Osteocyte (in vitro differentiated cells): Measurements from ENCODE around the gene SLC25A41. TPM values are rescaled to one million over a fixed set of nuclear protein-coding genes. Genes with fewer than 3 reads are reported as not detected.

Experiments
- DNase-seq: peaks from one replicate; pipeline ENCODE4 v3.0.0; 2021; ENCODE audit warnings: mixed read lengths; ENCODE audit not compliant: unreplicated experiment; ENCODE audit errors: extremely low spot score
- H3K27ac Mint-ChIP-seq: one replicate; pipeline ENCODE4 v1.8.0; 2021; ENCODE audit warnings: mild to moderate bottlenecking, mixed read lengths; ENCODE audit not compliant: unreplicated experiment
- H3K27me3 Mint-ChIP-seq: one replicate; pipeline ENCODE4 v1.8.0; 2021; ENCODE audit warnings: mixed read lengths; ENCODE audit not compliant: unreplicated experiment
- H3K36me3 Mint-ChIP-seq: one replicate; pipeline ENCODE4 v1.8.0; 2021; ENCODE audit warnings: mixed read lengths; ENCODE audit not compliant: unreplicated experiment
- H3K4me1 Mint-ChIP-seq: one replicate; pipeline ENCODE4 v1.8.0; 2021; ENCODE audit warnings: mixed read lengths; ENCODE audit not compliant: unreplicated experiment
- H3K4me3 Mint-ChIP-seq: one replicate; pipeline ENCODE4 v1.8.0; 2021; ENCODE audit warnings: mild to moderate bottlenecking, moderate library complexity, mixed read lengths; ENCODE audit not compliant: unreplicated experiment
- H3K9me3 Mint-ChIP-seq: one replicate; pipeline ENCODE4 v1.8.0; 2021; ENCODE audit warnings: mixed read lengths; ENCODE audit not compliant: unreplicated experiment
- CTCF ChIP-seq: fragments of 200-600 bp; sonication (generic); IDR thresholded peaks from 2 replicates; pipeline ENCODE4 v1.5.0; 2021; ENCODE audit warnings: antibody characterized with exemption, mild to moderate bottlenecking, moderate library complexity
- total RNA-seq: library from RNA; stranded (reverse); gene quantifications from 2 replicates; pipeline ENCODE4 v1.2.1, GENCODE V29; 2021

SLC25A41 gene
- total RNA-seq, 1 donor from 2014 or later, result 0.27 TPM

- Mint-ChIP-seq H3K27me3 (no peaks in the 10 kb centered on the region), H3K4me1 (peaks cover 22% of the 10 kb centered on the region), H3K27ac (peak overlapping the region; percentile 98), H3K36me3 (peaks cover 8% of the 10 kb centered on the region), H3K4me3 (peak overlapping the region; percentile 95), H3K9me3 (no peaks in the 10 kb centered on the region)
- TF ChIP-seq CTCF, result no peak
- DNase-seq, result no peak
Observed at GRCh38 chr19:6393983-6394412, 39.6 kb downstream of the SLC25A41 start.

DNA sequence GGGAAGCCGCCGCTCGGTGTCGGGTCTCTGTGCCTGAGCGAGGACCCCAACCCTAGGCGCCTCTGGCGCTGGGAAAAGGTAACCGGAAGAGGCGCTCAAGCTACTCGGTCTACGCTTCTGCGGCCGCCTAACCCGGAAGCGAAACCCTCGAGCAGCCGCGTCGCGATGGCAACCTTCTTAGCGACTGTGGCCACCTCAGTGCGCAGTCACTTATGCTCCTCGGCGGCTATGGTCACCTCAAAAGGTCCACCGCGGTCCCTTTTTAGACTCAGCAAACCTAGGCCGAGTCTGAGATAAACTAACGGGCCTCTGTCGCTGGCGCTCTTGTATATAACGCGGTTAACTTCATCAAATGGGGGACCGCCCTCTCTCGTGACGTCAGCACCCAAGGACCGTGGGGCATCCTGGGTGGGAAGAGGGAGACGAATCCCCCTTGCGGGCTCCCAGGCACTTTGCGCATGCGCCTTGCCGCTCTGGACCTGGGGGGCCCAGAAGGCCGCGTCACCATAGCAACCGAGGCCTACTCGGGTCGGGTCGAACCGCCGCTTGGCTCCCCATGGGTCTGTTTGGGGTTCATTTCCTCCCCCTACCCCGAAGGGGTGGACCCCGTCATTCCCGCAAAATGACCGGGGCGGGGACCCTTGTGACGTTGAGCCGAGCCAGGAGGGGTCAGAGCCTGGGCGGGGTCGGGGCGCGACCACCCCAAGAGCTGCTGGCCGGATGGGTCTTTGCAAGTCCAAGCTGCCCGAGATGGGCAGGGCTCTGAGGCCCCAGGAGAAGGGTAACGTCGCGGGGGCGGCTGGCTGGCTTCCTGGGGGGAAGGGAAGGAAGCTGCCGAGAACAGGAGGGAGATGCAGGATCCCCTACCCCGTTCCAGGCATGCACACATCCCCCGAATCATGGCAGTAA is 40.2 kb downstream of the SLC25A41 start, which contains the start of gene GTF2F1:
Gene GTF2F1 (minus strand): TSS at position 91 of the 909 bp plus-strand sequence. CDS start 169 bp downstream, outside the sequence.
- Mint-ChIP-seq H3K27me3 (no peaks in the 10 kb centered on the region), H3K36me3 (peaks cover 9% of the 10 kb centered on the region)

DNA sequence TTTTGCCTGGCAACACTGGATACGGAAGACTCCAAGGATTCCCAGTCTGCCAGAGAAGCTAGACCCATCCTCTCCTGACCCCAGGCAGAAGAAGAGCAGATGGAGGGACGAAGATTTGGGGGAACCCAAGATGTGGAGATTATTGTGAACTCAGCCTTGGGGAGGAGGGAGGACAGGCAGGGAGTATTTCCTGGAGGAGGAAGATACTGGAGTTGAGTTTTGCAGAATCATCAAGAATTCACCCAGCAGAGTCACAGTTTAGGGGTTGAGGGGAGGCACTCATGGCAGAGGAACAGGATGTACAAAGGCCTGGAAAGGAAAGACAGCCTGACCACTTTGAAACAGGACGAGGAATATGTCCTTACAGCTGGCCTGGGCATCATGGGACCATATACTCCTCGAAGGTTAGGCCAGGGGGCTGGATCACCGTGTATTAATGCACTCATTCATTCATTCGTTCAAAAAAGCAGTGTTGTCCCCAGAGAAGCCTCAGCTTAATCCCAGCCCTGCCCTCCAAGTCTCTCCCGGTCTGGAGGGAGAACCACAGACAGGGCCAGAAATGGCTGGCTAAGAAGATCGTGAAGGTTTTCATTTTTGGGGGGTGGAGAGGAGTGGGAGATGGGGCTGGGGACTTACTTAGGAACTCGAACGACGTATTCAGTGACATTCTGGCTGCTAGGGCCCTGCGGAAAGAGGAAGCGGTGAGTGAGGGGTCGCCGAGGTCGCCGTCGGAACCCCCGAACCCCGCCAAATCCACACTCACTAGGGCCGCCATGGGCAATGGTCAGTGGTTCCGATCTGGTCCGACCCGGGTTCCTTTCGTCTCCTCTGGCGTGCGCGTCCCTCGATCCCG is 41.1 kb downstream of the SLC25A41 start:
- peak overlapping the region; percentile 98 for H3K27ac Mint-ChIP-seq
- peak overlapping the region; percentile 95 for H3K4me3 Mint-ChIP-seq
- no peaks in the 10 kb centered on the region for H3K9me3 Mint-ChIP-seq

More for the DNA sequence above, 40.2 kb downstream of the SLC25A41 start, which contains the start of gene GTF2F1:
- H3K9me3 Mint-ChIP-seq, result no peaks in the 10 kb centered on the region
- peak within 1 kb of the TSS; percentile 98 for H3K27ac Mint-ChIP-seq
- peak within 1 kb of the TSS; percentile 95 for H3K4me3 Mint-ChIP-seq
- no peak for TF ChIP-seq CTCF
- peaks cover 22% of the 10 kb centered on the region for H3K4me1 Mint-ChIP-seq
- peak; percentile 99 for DNase-seq

GRCh38 chr19:6387372-6387771 is 46.2 kb downstream of the SLC25A41 start:
- Mint-ChIP-seq H3K4me3 (no peak overlapping the region), H3K27me3 (no peaks in the 10 kb centered on the region), H3K9me3 (no peaks in the 10 kb centered on the region), H3K27ac (no peak overlapping the region), H3K4me1 (peaks cover 8% of the 10 kb centered on the region), H3K36me3 (peaks cover 27% of the 10 kb centered on the region)
- TF ChIP-seq CTCF, result no peak
- DNase-seq, result no peak

More for the DNA sequence above, 41.1 kb downstream of the SLC25A41 start:
- peaks cover 22% of the 10 kb centered on the region for H3K4me1 Mint-ChIP-seq
- H3K36me3 Mint-ChIP-seq, result peaks cover 13% of the 10 kb centered on the region
- no peak for TF ChIP-seq CTCF
- no peaks in the 10 kb centered on the region for H3K27me3 Mint-ChIP-seq
- DNase-seq, result no peak
